ENCODE results near the gene OR2T1.

Gene OR2T1

GRCh38 chr1:248402748-248403147 lies at the start of gene OR2T1:
Gene OR2T1 (plus strand): TSS chr1:248403048. CDS start chr1:248406148, 3,100 bp downstream.
- no peak within 1 kb of the TSS for H3K4me2 ChIP-seq (ENCODE audit: low read length)
- TF ChIP-seq EZH2 (IDR thresholded peaks at IDR 0.05; ENCODE audit: borderline replicate concordance, low read length) (no peak), CTCF (IDR thresholded peaks at IDR 0.05; ENCODE audit: low read length) (no peak)

GRCh38 chr1:248359415-248359814 lies 43.4 kb upstream of the OR2T1 start:
- Histone ChIP-seq H3K79me2 (ENCODE audit: insufficient read depth, low read length) (no peaks in the 10 kb centered on the region), H2AFZ (ENCODE audit: low read length) (no peak overlapping the region), H3K36me3 (ENCODE audit: insufficient read depth, low read length) (no peaks in the 10 kb centered on the region), H4K20me1 (ENCODE audit: insufficient read depth, low read length) (no peaks in the 10 kb centered on the region), H3K4me3 (ENCODE audit: low read depth, low read length, poor library complexity, severe bottlenecking) (no peak overlapping the region), H3K4me2 (ENCODE audit: low read length) (no peak overlapping the region), H3K27me3 (ENCODE audit: insufficient read depth, low read length) (no peaks in the 10 kb centered on the region), H3K4me1 (ENCODE audit: insufficient read depth, low read length, severe bottlenecking) (no peaks in the 10 kb centered on the region), H3F3A (ENCODE audit: insufficient read depth, low read length) (no peaks in the 10 kb centered on the region), H3K27ac (ENCODE audit: low read depth, low read length, poor library complexity, severe bottlenecking) (no peak overlapping the region), H3K9me3 (ENCODE audit: low read length) (no peaks in the 10 kb centered on the region), H3K9ac (ENCODE audit: low read length) (no peak overlapping the region), H3K9me2 (ENCODE audit: low read depth, low read length) (no peaks in the 10 kb centered on the region)
- TF ChIP-seq EZH2 (IDR thresholded peaks at IDR 0.05; ENCODE audit: borderline replicate concordance, low read length) (no peak), CTCF (IDR thresholded peaks at IDR 0.05; ENCODE audit: low read length) (no peak)

More at GRCh38 chr1:248402748-248403147, at the start of gene OR2T1:
- no peaks in the 10 kb centered on the region for H4K20me1 ChIP-seq (ENCODE audit: insufficient read depth, low read length)
- H3K9me3 ChIP-seq (ENCODE audit: low read length), result no peaks in the 10 kb centered on the region
- no peaks in the 10 kb centered on the region for H3K4me1 ChIP-seq (ENCODE audit: insufficient read depth, low read length, severe bottlenecking)
- H3K9me2 ChIP-seq (ENCODE audit: low read depth, low read length), result no peaks in the 10 kb centered on the region
- no peak within 1 kb of the TSS for H2AFZ ChIP-seq (ENCODE audit: low read length)
- H3K36me3 ChIP-seq (ENCODE audit: insufficient read depth, low read length), result no peaks in the 10 kb centered on the region
- H3K79me2 ChIP-seq (ENCODE audit: insufficient read depth, low read length), result no peaks in the 10 kb centered on the region
- H3K27ac ChIP-seq (ENCODE audit: low read depth, low read length, poor library complexity, severe bottlenecking), result no peak within 1 kb of the TSS
- H3K9ac ChIP-seq (ENCODE audit: low read length), result no peak within 1 kb of the TSS
- no peaks in the 10 kb centered on the region for H3K27me3 ChIP-seq (ENCODE audit: insufficient read depth, low read length)
- H3F3A ChIP-seq (ENCODE audit: insufficient read depth, low read length), result no peaks in the 10 kb centered on the region
- no peak within 1 kb of the TSS for H3K4me3 ChIP-seq (ENCODE audit: low read depth, low read length, poor library complexity, severe bottlenecking)

- no peak within 1 kb of the TSS for H3K4me3 ChIP-seq (ENCODE audit: low read depth, low read length, poor library complexity, severe bottlenecking)
- H3K4me2 ChIP-seq (ENCODE audit: low read length), result no peak within 1 kb of the TSS
- no peaks in the 10 kb centered on the region for H3K4me1 ChIP-seq (ENCODE audit: insufficient read depth, low read length, severe bottlenecking)
- no peaks in the 10 kb centered on the region for H4K20me1 ChIP-seq (ENCODE audit: insufficient read depth, low read length)
- no peaks in the 10 kb centered on the region for H3F3A ChIP-seq (ENCODE audit: insufficient read depth, low read length)
- H3K27ac ChIP-seq (ENCODE audit: low read depth, low read length, poor library complexity, severe bottlenecking), result no peak within 1 kb of the TSS
- no peak within 1 kb of the TSS for H3K9ac ChIP-seq (ENCODE audit: low read length)
- no peak for TF ChIP-seq EZH2 (IDR thresholded peaks at IDR 0.05; ENCODE audit: borderline replicate concordance, low read length)
- no peak for TF ChIP-seq CTCF (IDR thresholded peaks at IDR 0.05; ENCODE audit: low read length)
- H2AFZ ChIP-seq (ENCODE audit: low read length), result no peak within 1 kb of the TSS; the same call in 1 of the 2 replicates
- H3K27me3 ChIP-seq (ENCODE audit: insufficient read depth, low read length), result no peaks in the 10 kb centered on the region
- H3K36me3 ChIP-seq (ENCODE audit: insufficient read depth, low read length), result no peaks in the 10 kb centered on the region
- no peaks in the 10 kb centered on the region for H3K9me2 ChIP-seq (ENCODE audit: low read depth, low read length)
- H3K9me3 ChIP-seq (ENCODE audit: low read length), result no peaks in the 10 kb centered on the region
- no peaks in the 10 kb centered on the region for H3K79me2 ChIP-seq (ENCODE audit: insufficient read depth, low read length)
These were observed 41.6 kb upstream of the OR2T1 start, which contains the start of gene OR2T4 for GRCh38 chr1:248361121-248361715. Gene OR2T4 (plus strand): TSS chr1:248361665. CDS start chr1:248361665, 0 bp downstream.

All from OCI-LY1 (cell line).